B cell (primary cell): ENCODE results near the gene MIPOL1. TPM values are rescaled to one million over a fixed set of nuclear protein-coding genes. Genes with fewer than 3 reads are reported as not detected.
A peak's percentile ranks its signal among the peaks of the same experiment; 100 is the strongest.

Experiments
- ATAC-seq: fragments of 200-7000 bp; cut with Tn5 transposase; one replicate; pipeline ENCODE4 v1.10.0; 2021; ENCODE audit warnings: low read depth, mild to moderate bottlenecking, moderate number of reproducible peaks, moderate library complexity
- CTCF ChIA-PET: fragments of 350-600 bp; sonication (Branson Sonifier 250); formaldehyde crosslinking; loops from one replicate; lab custom pipeline; 2021; ENCODE audit warnings: antibody characterized with exemption, inconsistent platforms; lab: Charles Lee
- POLR2A ChIA-PET: fragments of 350-600 bp; sonication (Branson Sonifier 250); formaldehyde crosslinking; loops from one replicate; lab custom pipeline; 2021; ENCODE audit warnings: antibody characterized with exemption; lab: Charles Lee
- DNase-seq: peaks from one replicate; pipeline ENCODE4 v3.0.0; 2013
- H2AFZ ChIP-seq: 2 replicates; pipeline ENCODE4 v1.6.1; 2012; ENCODE audit warnings: mild to moderate bottlenecking, low read depth, low read length; ENCODE audit not compliant: insufficient read depth, poor library complexity, severe bottlenecking
- H3K27ac ChIP-seq, 2 donors: 1 replicate in 1 of 2; 2 replicates in 1 of 2; pipeline ENCODE4 v1.5.1; 2012 to 2013; ENCODE audit warnings: low read length in 2 of 2, mild to moderate bottlenecking in 2 of 2, moderate library complexity in 1 of 2
- H3K27me3 ChIP-seq, 4 experiments: fragments of 200-600 bp in 1 of 4; sonication (generic) in 1 of 4; replicated peaks in 1 of 4; 1 replicate in 2 of 4; 2 replicates in 2 of 4; pipeline versions ENCODE4 v1.6.1 to v1.7.0; 2013 to 2016; ENCODE audit warnings: low read length in 3 of 4, mild to moderate bottlenecking in 2 of 4, mixed read lengths in 1 of 4, moderate library complexity in 1 of 4; ENCODE audit not compliant: insufficient read depth in 4 of 4, control insufficient read depth in 3 of 4; ENCODE audit errors: control extremely low read depth in 1 of 4
- H3K36me3 ChIP-seq, 2 experiments: replicated peaks in 1 of 2; 1 replicate in 1 of 2; 2 replicates in 1 of 2; pipeline versions ENCODE4 v1.6.1 to v1.7.1; 2013; ENCODE audit warnings: low read length in 1 of 2; ENCODE audit not compliant: insufficient read depth in 2 of 2, control insufficient read depth in 1 of 2; ENCODE audit errors: control extremely low read depth in 1 of 2, extremely low read depth in 1 of 2
- H3K4me1 ChIP-seq, 2 donors: fragments of 200-600 bp in 1 of 2; sonication (generic) in 1 of 2; 1 replicate in 1 of 2; 2 replicates in 1 of 2; pipeline versions ENCODE4 v1.5.1 to v1.6.1; 2013 to 2017; ENCODE audit warnings: low read length in 2 of 2; ENCODE audit not compliant: control insufficient read depth in 2 of 2, insufficient read depth in 2 of 2
- H3K4me2 ChIP-seq: replicated peaks from 2 replicates; pipeline ENCODE3; 2012; ENCODE audit warnings: mild to moderate bottlenecking, low read depth, low read length; ENCODE audit not compliant: poor library complexity, severe bottlenecking
- H3K4me3 ChIP-seq, 5 experiments: fragments of 200-600 bp in 1 of 5; sonication (generic) in 1 of 5; 1 replicate in 3 of 5; 2 replicates in 2 of 5; pipeline versions ENCODE4 v1.5.1 to v1.7.0; 2011 to 2016; ENCODE audit warnings: low read length in 4 of 5, mild to moderate bottlenecking in 4 of 5, low read depth in 2 of 5, control low read depth in 1 of 5, moderate library complexity in 1 of 5; ENCODE audit not compliant: insufficient read depth in 1 of 5; ENCODE audit errors: control extremely low read depth in 1 of 5, extremely low read depth in 1 of 5
- H3K79me2 ChIP-seq: fragments of 200-600 bp; sonication (generic); one replicate; pipeline ENCODE4 v1.6.0; 2016; ENCODE audit warnings: low read length; ENCODE audit not compliant: control insufficient read depth, insufficient read depth
- H3K9ac ChIP-seq: fragments of 200-600 bp; sonication (generic); 2 replicates; pipeline ENCODE4 v1.6.1; 2017; ENCODE audit warnings: mild to moderate bottlenecking, low read length, moderate library complexity
- H3K9me3 ChIP-seq, 3 donors: one replicate each; pipeline versions ENCODE4 v1.6.1 to v1.7.1; 2013; ENCODE audit warnings: low read length in 2 of 3; ENCODE audit not compliant: control insufficient read depth in 2 of 3, insufficient read depth in 1 of 3; ENCODE audit errors: control extremely low read depth in 1 of 3
- H4K20me1 ChIP-seq: 2 replicates; pipeline ENCODE4 v1.6.0; 2012; ENCODE audit warnings: mild to moderate bottlenecking, low read length; ENCODE audit not compliant: insufficient read depth, control insufficient read depth, poor library complexity, severe bottlenecking
- H3K27ac Mint-ChIP-seq: one replicate; pipeline ENCODE4 v1.8.0; 2021; ENCODE audit warnings: mixed read lengths
- H3K27me3 Mint-ChIP-seq: one replicate; pipeline ENCODE4 v1.8.0; 2021; ENCODE audit warnings: mixed read lengths
- H3K4me1 Mint-ChIP-seq: one replicate; pipeline ENCODE4 v1.8.0; 2021; ENCODE audit warnings: mixed read lengths
- H3K4me3 Mint-ChIP-seq: one replicate; pipeline ENCODE4 v1.8.0; 2021; ENCODE audit warnings: mixed read lengths
- H3K9me3 Mint-ChIP-seq: one replicate; pipeline ENCODE4 v1.8.0; 2022; ENCODE audit warnings: mixed read lengths; ENCODE audit not compliant: insufficient read depth
- CTCF ChIP-seq: fragments of 200-600 bp; IDR thresholded peaks from one replicate; pipeline ENCODE4 v1.8.0; 2022; ENCODE audit warnings: antibody characterized with exemption, mild to moderate bottlenecking
- EZH2 ChIP-seq: IDR thresholded peaks from 2 replicates; pipeline ENCODE4 v1.6.1; 2012; ENCODE audit warnings: borderline replicate concordance, low read depth, mild to moderate bottlenecking, moderate library complexity, low read length; ENCODE audit not compliant: insufficient read depth, poor library complexity, severe bottlenecking
- WGBS: methylation state at CpG from one replicate; pipeline ENCODE4 v1.1.5; 2013; ENCODE audit warnings: missing lambda C conversion rate; ENCODE audit not compliant: insufficient coverage; 5-methylcytosine and 5-hydroxymethylcytosine counted together
- intact Hi-C: fragments of 100-400 bp; cut with micrococcal nuclease; formaldehyde crosslinking; loops from one replicate; pipeline ENCODE4 v1.10.0; 2022
- polyA plus RNA-seq: library from polyadenylated mRNA; depleted of rRNA; stranded (reverse); fragments of >200 nt; gene quantifications from 2 replicates; pipeline ENCODE4 v1.2.3, GENCODE V29; 2012
- total RNA-seq, 2 donors: library from RNA; stranded (reverse); fragments of 120-200 nt in 1 of 2; gene quantifications; 1 replicate in 1 of 2; 2 replicates in 1 of 2; pipeline versions ENCODE4 v1.2.3 to v1.2.4, GENCODE V29; 2013 to 2022

The MIPOL1 gene
- total and polyA plus RNA-seq, 2 donors (not counting 1 experiment from before 2014, with no cell fraction given): 0.17 TPM; not detected in 1

DNA sequence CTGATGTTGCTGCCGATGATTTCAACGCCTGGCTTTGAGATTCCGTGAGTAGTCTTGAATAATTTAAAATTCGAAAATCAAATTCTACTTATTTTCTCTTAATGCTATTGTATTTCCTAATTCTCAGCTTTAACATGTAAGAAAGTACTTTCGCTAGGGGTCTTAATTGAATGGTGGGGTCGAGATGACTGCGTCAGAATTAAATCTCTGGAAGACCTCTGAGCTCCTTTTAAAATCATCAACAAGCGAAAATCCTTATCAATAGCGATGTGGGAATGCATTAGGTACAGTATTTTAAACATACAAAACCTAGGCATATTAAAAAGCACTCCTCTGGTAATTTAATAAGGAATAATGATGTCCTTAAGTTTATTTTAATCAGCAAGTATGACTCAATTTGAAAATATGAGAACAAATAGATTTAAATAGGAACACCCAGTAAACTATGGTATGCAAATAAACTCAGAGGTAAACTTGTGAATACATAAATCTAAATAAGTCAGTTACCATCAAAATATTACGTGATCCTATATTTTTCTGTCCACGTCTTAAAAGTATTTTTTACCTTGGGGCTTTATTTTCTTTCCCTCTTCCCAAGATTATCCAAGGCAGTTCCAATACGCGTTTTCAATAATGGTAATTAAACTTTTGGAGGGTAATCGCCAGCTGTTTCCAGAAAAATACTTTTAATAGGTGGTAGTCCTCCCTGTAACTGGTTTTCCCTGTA is 395.9 kb downstream of the MIPOL1 start:
- TF ChIP-seq CTCF: no peak
- intact Hi-C loops: no loop called here
- H3K27ac ChIP-seq: no peak overlapping the region
- H3K27me3 ChIP-seq: peaks cover 1 to 74% (median 49%) of the 10 kb centered on the region in 4 experiments
- peak overlapping the region; percentile 60 for H3K4me3 Mint-ChIP-seq
- ATAC-seq (no peak), DNase-seq (no peak)
- no CpG with 5 or more reads among the region's 14 CpGs for WGBS
- peaks cover 9 to 20% of the 10 kb centered on the region in 2 donors for H3K4me1 ChIP-seq
- H2AFZ ChIP-seq: no peak overlapping the region
- H3K79me2 ChIP-seq: no peaks in the 10 kb centered on the region
- ChIA-PET CTCF (no interaction called here), POLR2A (no interaction called here)
- peaks cover 2% of the 10 kb centered on the region for H3K9me3 Mint-ChIP-seq
- H3K9ac ChIP-seq: no peak overlapping the region
- peaks cover 70% of the 10 kb centered on the region for H3K27me3 Mint-ChIP-seq
- no peak overlapping the region for H3K27ac Mint-ChIP-seq
- no peak overlapping the region for H3K4me2 ChIP-seq
- no peak overlapping the region for H3K4me3 ChIP-seq
- H3K36me3 ChIP-seq: no peaks in the 10 kb centered on the region
- H3K4me1 Mint-ChIP-seq: peaks cover 10% of the 10 kb centered on the region
- H4K20me1 ChIP-seq: no peaks in the 10 kb centered on the region
- peaks cover 1 to 41% (median 2%) of the 10 kb centered on the region in 3 donors for H3K9me3 ChIP-seq

DNA sequence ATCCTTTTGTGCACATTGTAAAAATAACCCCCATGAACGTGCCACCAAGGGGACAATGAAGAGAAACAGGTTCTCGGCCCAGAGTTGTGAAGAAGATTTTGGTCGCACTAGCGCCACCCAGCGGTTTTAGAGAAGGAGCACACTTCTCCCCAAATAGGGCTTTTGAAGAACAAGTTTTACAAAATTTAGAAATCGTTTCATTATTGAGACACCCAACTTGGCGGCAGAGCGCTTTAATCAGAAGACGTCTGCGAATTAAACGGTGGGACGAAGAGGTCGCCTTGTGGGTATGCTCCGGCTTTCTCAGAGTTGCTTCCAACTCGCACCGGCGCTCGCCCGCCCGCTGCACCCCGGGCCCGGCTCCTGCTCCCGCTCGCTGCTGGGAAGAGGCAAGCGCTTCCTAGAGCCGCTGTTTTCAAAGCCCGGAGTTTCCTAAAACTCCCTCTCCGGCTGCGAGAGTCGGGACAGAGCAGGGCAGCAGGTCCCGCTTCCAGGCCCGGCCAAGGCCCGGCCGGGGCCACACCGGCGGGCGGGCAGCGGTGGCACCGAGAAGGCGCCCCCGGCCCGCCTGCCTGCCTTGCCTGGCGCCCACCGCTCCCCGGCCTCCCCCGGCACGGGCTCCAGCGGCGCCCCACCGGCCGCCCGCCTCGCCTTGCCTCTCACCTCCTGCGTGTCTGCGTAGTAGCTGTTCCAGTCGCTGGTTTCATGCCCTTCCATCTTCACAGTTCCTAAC is 396.7 kb downstream of the MIPOL1 start:
- intact Hi-C loops: no loop called here
- no peak overlapping the region for H3K27ac Mint-ChIP-seq
- H3K4me3 Mint-ChIP-seq: peak overlapping the region; percentile 60
- H3K27ac ChIP-seq: no peak overlapping the region
- ChIA-PET POLR2A (no interaction called here), CTCF (no interaction called here)
- no peaks in the 10 kb centered on the region for H3K79me2 ChIP-seq
- H3K4me2 ChIP-seq: peak overlapping the region; percentile 25
- peaks cover 9 to 26% of the 10 kb centered on the region in 2 donors for H3K4me1 ChIP-seq
- H3K4me3 ChIP-seq: no peak overlapping the region
- peaks cover 2% of the 10 kb centered on the region for H3K9me3 Mint-ChIP-seq
- DNase-seq (no peak), ATAC-seq (no peak)
- H2AFZ ChIP-seq: no peak overlapping the region
- H3K9ac ChIP-seq: no peak overlapping the region
- peaks cover 1 to 49% (median 2%) of the 10 kb centered on the region in 3 donors for H3K9me3 ChIP-seq
- WGBS: 5% methylated on average over 56 of the region's 56 CpGs
- H4K20me1 ChIP-seq: no peaks in the 10 kb centered on the region
- H3K36me3 ChIP-seq: no peaks in the 10 kb centered on the region
- peaks cover 71% of the 10 kb centered on the region for H3K27me3 Mint-ChIP-seq
- peaks cover 11% of the 10 kb centered on the region for H3K4me1 Mint-ChIP-seq
- H3K27me3 ChIP-seq: peaks cover 1 to 75% (median 47%) of the 10 kb centered on the region in 4 experiments
- TF ChIP-seq CTCF: no peak
- TF ChIP-seq EZH2: no peak
